Measurements from ENCODE around the gene CNGA3. TPM values are rescaled to one million over a fixed set of nuclear protein-coding genes. Genes with fewer than 3 reads are reported as not detected.

Gene CNGA3
- total RNA-seq, 2 donors from 2014 or later = not detected

- ATAC-seq (replicated peaks) = peak; percentile 28
- no peaks in the 10 kb centered on the region for H3K9me3 Mint-ChIP-seq
- H3K27me3 Mint-ChIP-seq = no peaks in the 10 kb centered on the region
- H3K27ac Mint-ChIP-seq = peak overlapping the region; percentile 90
- peaks cover 13% of the 10 kb centered on the region for H3K36me3 Mint-ChIP-seq (ENCODE audit: low read depth)
- H3K4me3 Mint-ChIP-seq = peak overlapping the region; percentile 93
- peaks cover 15% of the 10 kb centered on the region for H3K4me1 Mint-ChIP-seq
Measured at GRCh38 chr2:98445177-98445682, 99.0 kb downstream of the CNGA3 start.

DNA sequence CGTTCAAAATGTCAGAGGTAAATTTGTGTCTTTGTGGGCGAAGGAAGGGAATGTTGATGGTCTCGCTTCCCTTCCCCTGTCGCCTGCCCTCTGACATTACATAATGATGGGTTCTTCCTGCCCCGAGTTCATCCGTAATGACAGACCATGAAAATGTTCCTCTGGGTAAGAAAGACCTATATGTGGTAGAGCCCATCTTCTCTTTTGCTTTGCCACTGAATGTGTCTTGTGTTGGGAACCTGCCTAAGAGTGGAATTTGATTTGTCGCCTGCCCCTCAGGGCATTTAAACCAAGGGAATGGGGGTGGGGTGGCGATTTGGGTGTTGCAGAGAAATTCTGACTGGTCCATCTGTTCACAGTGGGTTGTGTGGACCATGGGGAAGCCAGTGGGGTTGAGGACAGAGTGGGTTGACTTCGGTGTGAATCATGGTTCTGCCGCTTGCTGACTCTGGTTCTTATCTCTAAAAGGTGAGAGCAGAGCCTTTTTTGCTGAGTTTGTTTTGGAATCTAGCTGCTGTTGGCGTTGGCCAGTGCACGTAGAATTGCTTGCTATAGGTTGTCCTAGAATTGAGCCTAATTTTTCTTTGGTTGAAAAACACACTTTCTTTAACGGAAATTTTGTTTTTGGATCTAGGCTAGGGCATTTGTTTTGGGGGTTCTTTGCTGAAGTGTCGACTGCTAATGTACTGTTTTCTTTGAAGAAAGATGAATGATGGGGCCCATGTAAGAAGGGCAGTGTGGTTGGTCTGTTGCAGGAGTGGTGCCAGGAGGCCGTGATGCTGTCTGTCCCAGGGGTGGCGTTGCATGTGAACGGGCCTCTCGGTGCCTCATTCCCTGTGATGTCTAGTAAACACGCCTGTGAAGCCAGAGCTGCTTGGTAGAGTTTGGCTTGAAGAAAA is 99.7 kb downstream of the CNGA3 start:
- ATAC-seq (replicated peaks) = peak; percentile 58
- Mint-ChIP-seq H3K4me1 (peaks cover 22% of the 10 kb centered on the region), H3K4me3 (peak overlapping the region; percentile 93), H3K36me3 (ENCODE audit: low read depth) (peaks cover 13% of the 10 kb centered on the region), H3K9me3 (no peaks in the 10 kb centered on the region), H3K27ac (peak overlapping the region; percentile 90), H3K27me3 (no peaks in the 10 kb centered on the region)

- H3K9me3 Mint-ChIP-seq = no peaks in the 10 kb centered on the region
- peak overlapping the region; percentile 93 for H3K4me3 Mint-ChIP-seq
- peaks cover 31% of the 10 kb centered on the region for H3K4me1 Mint-ChIP-seq
- peak overlapping the region; percentile 90 for H3K27ac Mint-ChIP-seq
- peaks cover 13% of the 10 kb centered on the region for H3K36me3 Mint-ChIP-seq (ENCODE audit: low read depth)
- no peaks in the 10 kb centered on the region for H3K27me3 Mint-ChIP-seq
- no peak for ATAC-seq (replicated peaks)
Measured at GRCh38 chr2:98446850-98447249, 100.6 kb downstream of the CNGA3 start.

Other genes starting within 250 kb of the CNGA3 start
- gene INPP4A, start 98.4 kb downstream of the CNGA3 start, total RNA-seq = 10 to 100 TPM; 66.4 to 74.8 TPM